Measurements from ENCODE around the gene CCDC33. TPM values are rescaled to one million over a fixed set of nuclear protein-coding genes. Genes with fewer than 3 reads are reported as not detected.

The CCDC33 gene
- total RNA-seq, 1 experiment from 2014 or later: 0.77 TPM

- intact Hi-C loops (cut with micrococcal nuclease): no loop called here
These were observed 4.9 kb downstream of the CCDC33 start for GRCh38 chr15:74240897-74241614.

GRCh38 chr15:74242441-74243185, 6.5 kb downstream of the CCDC33 start:
- H3K27ac ChIP-seq (ENCODE audit: low read length): no peak overlapping the region
- CTCF ChIA-PET: no interaction called here

More at GRCh38 chr15:74240897-74241614, 4.9 kb downstream of the CCDC33 start:
- H3K79me2 ChIP-seq (ENCODE audit: low read length): no peaks in the 10 kb centered on the region
- no peaks in the 10 kb centered on the region for H3K9me2 ChIP-seq (replicated peaks; ENCODE audit: low read length)
- no peak overlapping the region for H2AFZ ChIP-seq (ENCODE audit: low read length)
- no peaks in the 10 kb centered on the region for H3K27me3 ChIP-seq (ENCODE audit: low read length)
- no TSS peak for BruUV-seq (replicated peaks)
- no peak overlapping the region for H3K4me3 ChIP-seq (ENCODE audit: low read length)
- H4K20me1 ChIP-seq (ENCODE audit: low read length): no peaks in the 10 kb centered on the region
- H3F3A ChIP-seq (ENCODE audit: low read length, unreplicated experiment): no peaks in the 10 kb centered on the region
- DNase-seq (no peak), ATAC-seq (no peak)
- CTCF ChIA-PET: no interaction called here
- POLR2A ChIA-PET (ENCODE audit: unreplicated experiment): no interaction called here
- H3K36me3 ChIP-seq (ENCODE audit: low read depth, low read length): no peaks in the 10 kb centered on the region
- TF ChIP-seq EZH2 (IDR thresholded peaks at IDR 0.05; ENCODE audit: low read length, unreplicated experiment): no peak
- no peak for TF ChIP-seq EZH2phosphoT487 (IDR thresholded peaks at IDR 0.05; ENCODE audit: borderline replicate concordance, low read length)
- TF ChIP-seq CTCF (conservative IDR thresholded peaks at IDR 0.05; ENCODE audit: low read depth, low read length): no peak
- no peaks in the 10 kb centered on the region for H3K9me3 ChIP-seq (ENCODE audit: low read length)
- H3K4me1 ChIP-seq (ENCODE audit: insufficient read depth, low read length): peaks cover 29% of the 10 kb centered on the region
- H3K9ac ChIP-seq (ENCODE audit: low read length): no peak overlapping the region
- H3K27ac ChIP-seq (ENCODE audit: low read length): peak overlapping the region; percentile 56
- no peak overlapping the region for H3K4me2 ChIP-seq (ENCODE audit: low read length)

More at GRCh38 chr15:74242441-74243185, 6.5 kb downstream of the CCDC33 start:
- no peaks in the 10 kb centered on the region for H3K36me3 ChIP-seq (ENCODE audit: low read depth, low read length)
- peaks cover 29% of the 10 kb centered on the region for H3K4me1 ChIP-seq (ENCODE audit: insufficient read depth, low read length)
- H3K4me3 ChIP-seq (ENCODE audit: low read length): no peak overlapping the region
- H4K20me1 ChIP-seq (ENCODE audit: low read length): no peaks in the 10 kb centered on the region
- no TSS peak for BruUV-seq (replicated peaks)
- TF ChIP-seq EZH2phosphoT487 (IDR thresholded peaks at IDR 0.05; ENCODE audit: borderline replicate concordance, low read length) (no peak), CTCF (conservative IDR thresholded peaks at IDR 0.05; ENCODE audit: low read depth, low read length) (no peak), EZH2 (IDR thresholded peaks at IDR 0.05; ENCODE audit: low read length, unreplicated experiment) (no peak)
- ATAC-seq: peak; percentile 44; the same call in 1 of the 2 replicates
- no peaks in the 10 kb centered on the region for H3K27me3 ChIP-seq (ENCODE audit: low read length)
- DNase-seq: peak; percentile 19
- H2AFZ ChIP-seq (ENCODE audit: low read length): no peak overlapping the region
- no peaks in the 10 kb centered on the region for H3F3A ChIP-seq (ENCODE audit: low read length, unreplicated experiment)
- intact Hi-C loops (cut with micrococcal nuclease): no loop called here
- H3K9me3 ChIP-seq (ENCODE audit: low read length): no peaks in the 10 kb centered on the region
- H3K4me2 ChIP-seq (ENCODE audit: low read length): no peak overlapping the region
- H3K9ac ChIP-seq (ENCODE audit: low read length): no peak overlapping the region
- no peaks in the 10 kb centered on the region for H3K9me2 ChIP-seq (replicated peaks; ENCODE audit: low read length)
- POLR2A ChIA-PET (ENCODE audit: unreplicated experiment): no interaction called here
- no peaks in the 10 kb centered on the region for H3K79me2 ChIP-seq (ENCODE audit: low read length)

Measured in PC-3 (cell line).